ENCODE results near the gene BOLA3. TPM values are rescaled to one million over a fixed set of nuclear protein-coding genes. Genes with fewer than 3 reads are reported as not detected.
A peak's percentile ranks its signal among the peaks of the same experiment; 100 is the strongest.
"Not testable (repeated sequence)": the region's sequence is repeated elsewhere in the genome, so short reads cannot be mapped to it uniquely, and the experiment has no call there.

The BOLA3 gene
- total RNA-seq: 23.1 and 30.3 TPM in 2 replicates

DNA sequence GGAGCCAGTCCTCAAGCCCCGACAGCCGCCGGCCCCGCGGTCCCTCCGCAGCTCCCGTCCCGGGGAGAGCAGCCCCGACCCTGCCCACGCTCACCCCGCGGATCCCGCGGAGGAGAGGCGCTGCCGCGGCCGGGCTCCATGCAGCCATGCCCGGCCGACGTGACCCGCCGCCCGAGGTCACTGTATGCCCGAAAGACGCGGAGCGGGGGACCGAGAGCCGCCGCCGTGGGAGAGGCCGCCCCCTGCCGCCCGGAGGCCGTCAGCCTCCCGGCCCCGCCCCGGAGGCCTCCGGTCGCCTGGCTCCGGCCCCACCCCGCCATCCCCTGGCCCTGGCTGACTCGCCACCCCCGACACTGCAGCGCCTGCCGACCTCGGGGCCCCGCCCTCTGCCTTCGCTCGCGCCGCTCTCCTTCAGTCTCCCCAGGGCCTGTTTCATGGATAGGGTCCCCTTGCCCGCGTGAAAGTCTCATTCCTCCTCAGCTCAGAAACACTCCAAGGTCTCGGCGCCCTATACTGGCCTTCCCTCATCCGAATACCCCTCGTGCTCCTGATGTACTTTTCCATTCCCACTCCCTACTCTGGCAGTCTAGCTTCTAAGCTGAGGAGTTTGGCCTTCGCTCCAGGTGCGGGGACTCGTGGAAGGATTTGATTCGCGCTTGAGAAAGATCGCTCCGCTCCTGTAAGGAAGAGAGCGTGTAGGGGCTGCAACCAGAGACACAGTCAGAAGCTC is at the start of gene BOLA3:
BOLA3 (minus strand) TSS at position 186 of the 730 bp plus-strand sequence; CDS start at position 148, 38 bp downstream.
- DNase-seq (ENCODE audit: low read depth, low spot score): peak; percentile 15

GRCh38 chr2:74197049-74197448 is 49.3 kb upstream of the BOLA3 start:
- no peak for DNase-seq (ENCODE audit: low read depth, low spot score)

DNA sequence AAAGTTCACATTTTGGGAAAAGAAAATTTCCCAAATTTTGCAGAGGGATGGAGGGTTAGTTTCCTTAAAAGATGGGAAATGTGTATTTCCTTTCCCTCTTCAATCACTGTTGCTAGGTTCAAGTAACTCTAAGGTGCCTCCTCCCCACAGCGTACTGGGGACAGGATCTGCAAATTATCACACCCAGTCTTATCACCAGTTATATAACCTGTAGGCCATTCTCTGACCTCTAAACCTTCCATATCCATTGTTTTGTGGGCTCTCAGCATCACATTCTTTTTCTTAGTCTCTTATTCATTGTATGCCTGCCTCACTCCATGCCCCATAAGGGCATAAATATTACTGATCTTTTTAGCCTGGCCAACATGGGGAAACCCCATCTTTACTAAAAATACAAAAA is 47.1 kb upstream of the BOLA3 start:
- no peak for DNase-seq (ENCODE audit: low read depth, low spot score)

- no peak for DNase-seq (ENCODE audit: low read depth, low spot score)
Observed at GRCh38 chr2:74191596-74192380, 44.1 kb upstream of the BOLA3 start.

GRCh38 chr2:74188696-74189095 is 41.0 kb upstream of the BOLA3 start:
- DNase-seq (ENCODE audit: low read depth, low spot score): no peak

- no peak for DNase-seq (ENCODE audit: low read depth, low spot score)
Observed at GRCh38 chr2:74188018-74188601, 40.4 kb upstream of the BOLA3 start.

DNA sequence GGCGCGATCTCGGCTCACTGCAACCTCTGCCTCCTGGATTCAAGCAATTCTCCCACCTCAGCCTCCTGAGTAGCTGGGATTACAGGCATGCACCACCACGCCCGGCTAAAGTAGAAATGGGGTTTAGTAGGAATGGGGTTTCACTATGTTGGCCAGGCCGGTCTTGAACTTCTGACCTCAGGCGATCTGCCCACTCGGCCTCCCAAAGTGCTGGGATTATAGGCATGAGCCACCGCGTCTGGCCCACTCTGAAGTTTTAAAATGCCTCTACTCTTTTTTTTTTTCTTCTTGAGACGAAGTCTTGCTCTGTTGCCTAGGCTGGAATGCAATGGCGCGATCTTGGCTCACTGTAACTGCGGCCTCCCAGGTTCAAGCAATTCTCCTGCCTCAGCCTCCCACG is 39.0 kb upstream of the BOLA3 start:
- not testable (repeated sequence) for DNase-seq (ENCODE audit: low read depth, low spot score)

DNA sequence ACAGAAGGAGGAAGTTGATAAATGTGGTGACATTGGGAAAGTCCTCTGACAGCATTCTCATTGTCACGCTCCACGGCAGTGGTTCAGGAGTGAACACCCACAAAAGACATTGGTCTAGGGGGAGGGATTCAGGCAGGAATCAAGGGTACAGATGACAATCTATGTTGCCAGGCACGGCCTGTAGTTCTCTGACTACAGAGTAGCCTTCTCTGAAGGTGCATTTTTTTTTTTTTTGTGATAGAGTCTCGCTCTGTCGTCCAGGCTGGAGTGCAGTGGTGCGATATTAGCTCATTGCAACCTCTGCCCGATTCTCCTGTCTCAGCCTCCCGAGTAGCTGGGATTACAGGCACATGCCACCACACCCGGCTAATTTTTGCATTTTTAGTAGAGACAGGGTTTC is 38.3 kb upstream of the BOLA3 start:
- DNase-seq (ENCODE audit: low read depth, low spot score): no peak

GRCh38 chr2:74183878-74184277 is 36.2 kb upstream of the BOLA3 start:
- DNase-seq (ENCODE audit: low read depth, low spot score): no peak

- no peak for DNase-seq (ENCODE audit: low read depth, low spot score)
Observed at GRCh38 chr2:74181739-74182138, 34.0 kb upstream of the BOLA3 start.

DNA sequence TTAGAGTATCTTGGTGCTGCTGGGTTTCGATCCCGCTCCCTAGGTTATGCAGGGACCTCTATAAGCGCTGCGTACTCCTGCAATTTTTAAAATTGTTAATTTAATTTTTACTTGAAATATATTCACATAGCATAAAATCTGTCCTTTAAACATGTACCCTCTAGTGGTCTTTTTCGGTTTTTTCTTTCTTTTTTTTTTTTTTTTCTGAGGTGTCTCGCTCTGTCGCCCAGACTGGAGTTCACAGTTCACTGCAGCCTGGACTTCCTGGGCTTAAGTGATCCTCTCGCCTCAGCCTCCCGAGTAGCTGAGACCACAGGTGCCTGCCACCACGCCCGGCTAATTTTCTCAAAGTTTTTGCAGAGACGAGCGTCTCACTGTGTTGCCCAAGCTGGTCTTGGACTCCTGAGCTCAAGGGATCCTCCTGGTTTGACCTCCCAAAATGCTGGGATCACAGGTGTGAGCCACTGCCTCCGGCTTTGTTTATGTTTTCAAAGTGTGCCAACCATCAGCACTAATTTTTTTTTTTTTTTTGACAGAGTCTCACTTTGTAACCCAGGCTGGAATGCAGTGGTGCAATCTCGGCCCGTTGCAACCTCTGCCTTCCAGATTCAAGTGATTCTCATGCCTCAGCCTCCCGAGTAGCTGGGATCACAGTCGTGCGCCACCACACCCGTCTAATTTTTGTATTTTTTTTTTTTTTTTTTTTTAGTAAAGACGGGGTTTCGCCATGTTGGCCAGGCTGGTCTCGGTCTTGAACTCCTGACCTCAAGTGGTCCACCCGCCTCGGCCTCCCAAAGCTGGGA is 31.6 kb upstream of the BOLA3 start:
- no peak for DNase-seq (ENCODE audit: low read depth, low spot score)

- DNase-seq (ENCODE audit: low read depth, low spot score): peak; percentile 95
Observed at GRCh38 chr2:74178211-74179062, 30.7 kb upstream of the BOLA3 start, which contains the start of gene MOB1A. Gene MOB1A, minus strand, starts transcription at chr2:74178879. Its CDS starts 205 bp downstream, at chr2:74178674.

- no peak for DNase-seq (ENCODE audit: low read depth, low spot score)
Observed at GRCh38 chr2:74177696-74178095, 30.0 kb upstream of the BOLA3 start.

GRCh38 chr2:74174909-74175308 is 27.2 kb upstream of the BOLA3 start:
- no peak for DNase-seq (ENCODE audit: low read depth, low spot score)

DNA sequence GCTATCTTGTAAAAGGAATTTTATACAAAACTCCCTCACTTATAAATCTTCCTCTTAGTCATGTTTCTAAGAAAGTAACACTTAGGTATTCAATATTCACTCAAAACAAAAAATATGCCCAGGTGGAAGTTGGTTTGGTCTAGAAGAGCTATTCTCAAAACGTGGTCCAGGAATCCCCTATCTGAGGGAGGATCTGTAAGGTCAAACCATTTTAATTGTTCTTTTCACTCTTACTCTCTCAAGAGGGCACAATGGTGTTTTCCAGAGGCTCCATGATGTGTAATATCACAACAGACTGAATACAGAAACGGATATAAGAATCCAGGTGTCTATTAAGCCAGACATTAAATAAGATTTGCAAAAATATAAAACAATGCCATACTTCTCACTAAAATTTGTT is 21.0 kb upstream of the BOLA3 start:
- DNase-seq (ENCODE audit: low read depth, low spot score): no peak

DNA sequence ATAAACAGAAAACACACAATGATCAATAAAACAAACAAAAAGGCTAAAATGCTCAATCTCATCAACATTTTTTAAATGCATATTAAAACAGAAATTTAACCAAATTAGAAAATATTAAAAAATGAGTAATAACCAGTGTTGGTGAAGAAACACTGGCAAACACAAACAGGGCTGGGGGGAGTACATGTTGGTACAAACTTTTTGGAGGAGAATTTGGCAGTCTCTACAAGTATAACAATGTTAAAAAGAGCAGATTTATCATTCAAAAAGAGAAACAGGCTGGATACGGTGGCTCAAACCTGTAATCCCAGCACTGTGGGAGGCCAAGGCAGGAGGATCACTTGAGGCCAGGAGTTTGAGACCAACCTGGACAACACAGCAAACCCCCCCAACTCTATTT is 17.0 kb upstream of the BOLA3 start:
- DNase-seq (ENCODE audit: low read depth, low spot score): no peak

GRCh38 chr2:74162951-74163350 is 15.2 kb upstream of the BOLA3 start:
- no peak for DNase-seq (ENCODE audit: low read depth, low spot score)

DNA sequence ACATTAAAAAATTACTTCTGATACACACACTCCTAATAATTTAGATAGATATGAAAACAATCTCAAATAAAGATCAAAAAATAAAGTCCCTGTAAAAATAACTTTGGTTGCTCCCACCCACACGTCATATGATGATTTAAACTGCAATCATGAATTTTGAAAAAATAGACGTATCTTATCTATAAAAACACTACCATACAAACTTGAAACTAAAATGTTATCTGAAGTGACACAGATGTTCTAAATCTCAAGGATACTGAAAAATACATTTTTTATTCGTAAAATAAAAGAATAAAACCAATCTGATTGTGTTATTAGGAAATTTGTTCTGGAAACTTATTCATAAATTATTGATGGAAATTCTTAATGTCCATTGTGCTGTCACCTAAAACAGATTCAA is 8.1 kb upstream of the BOLA3 start:
- no peak for DNase-seq (ENCODE audit: low read depth, low spot score)

GRCh38 chr2:74152954-74153353 is 5.2 kb upstream of the BOLA3 start:
- DNase-seq (ENCODE audit: low read depth, low spot score): no peak

- DNase-seq (ENCODE audit: low read depth, low spot score): no peak
Observed at GRCh38 chr2:74149570-74150319, 2.0 kb upstream of the BOLA3 start.
